OCI-LY3 (cell line): ENCODE measurements around the gene LCE4A.

Source experiments
- CTCF ChIP-seq: fragments of 200-600, 300-600 bp; sonication (generic); IDR thresholded peaks from 2 replicates; pipeline ENCODE4 v1.5.1; 2014; ENCODE audit warnings: antibody characterized with exemption, low read length, low read depth
- EZH2phosphoT487 ChIP-seq: fragments of 200-600 bp; shearing (Covaris generic); IDR thresholded peaks from 2 replicates; pipeline ENCODE4 v1.6.1; 2018; ENCODE audit warnings: antibody characterized with exemption, mixed run types, low read depth

- TF ChIP-seq CTCF (no peak), EZH2phosphoT487 (no peak)
Observed at GRCh38 chr1:152739841-152740240, 31.9 kb downstream of the LCE4A start.
